HUES64 (cell line): Measurements from ENCODE around the gene NCR3LG1.
A peak's percentile ranks its signal among the peaks of the same experiment; 100 is the strongest.

Experiments used
- H3K27ac ChIP-seq: 2 replicates; pipeline ENCODE4 v1.7.0; 2013; ENCODE audit warnings: low read depth, low read length, inconsistent platforms
- H3K27me3 ChIP-seq: 2 replicates; pipeline ENCODE4 v1.6.1; 2013; ENCODE audit warnings: mild to moderate bottlenecking, low read length; ENCODE audit not compliant: insufficient read depth
- H3K36me3 ChIP-seq: 2 replicates; pipeline ENCODE4 v1.6.1; 2013; ENCODE audit warnings: mild to moderate bottlenecking, low read length; ENCODE audit not compliant: insufficient read depth
- H3K4me1 ChIP-seq: 2 replicates; pipeline ENCODE4 v1.6.1; 2013; ENCODE audit warnings: mild to moderate bottlenecking, low read length, moderate library complexity; ENCODE audit not compliant: insufficient read depth
- H3K4me3 ChIP-seq: 2 replicates; pipeline ENCODE4 v1.5.1; 2013; ENCODE audit warnings: mild to moderate bottlenecking, low read length, moderate library complexity
- H3K9ac ChIP-seq: 2 replicates; pipeline ENCODE4 v1.6.1; 2013; ENCODE audit warnings: mild to moderate bottlenecking, low read depth, low read length
- H3K9me3 ChIP-seq: 2 replicates; pipeline ENCODE4 v1.6.1; 2013; ENCODE audit warnings: low read depth, low read length; ENCODE audit not compliant: insufficient read depth
- WGBS: fragments of 150-250, 120-280 bp; methylation state at CpG from one replicate; pipeline ENCODE4 v1.1.7; 2013; ENCODE audit warnings: missing lambda C conversion rate; 5-methylcytosine and 5-hydroxymethylcytosine counted together

Gene NCR3LG1

DNA sequence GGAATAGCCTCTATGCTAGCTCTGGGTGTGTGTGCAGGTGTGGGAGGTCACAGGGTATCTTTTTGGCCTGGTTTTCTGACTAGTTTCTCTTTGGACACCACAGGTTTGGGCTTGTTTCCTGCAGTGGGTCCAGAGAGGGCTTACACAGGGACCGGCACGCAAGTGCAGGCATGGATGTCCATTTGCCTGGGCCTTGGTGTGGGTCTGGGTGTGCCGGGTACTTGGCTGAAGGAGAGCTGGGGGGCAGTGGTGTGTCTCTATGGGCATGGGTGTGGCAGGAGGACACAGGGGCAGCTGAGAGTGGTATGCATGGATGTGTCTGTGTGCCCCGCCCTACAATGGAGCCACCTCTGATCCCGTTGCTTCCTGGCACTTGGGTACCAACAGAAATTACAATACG lies 44.4 kb downstream of the NCR3LG1 start:
- Histone ChIP-seq H3K4me1 (no peaks in the 10 kb centered on the region), H3K36me3 (no peaks in the 10 kb centered on the region), H3K27ac (no peak overlapping the region), H3K4me3 (no peak overlapping the region), H3K9me3 (no peaks in the 10 kb centered on the region), H3K27me3 (no peaks in the 10 kb centered on the region), H3K9ac (no peak overlapping the region)
- WGBS = 94% methylated on average over 6 of the region's 6 CpGs

DNA sequence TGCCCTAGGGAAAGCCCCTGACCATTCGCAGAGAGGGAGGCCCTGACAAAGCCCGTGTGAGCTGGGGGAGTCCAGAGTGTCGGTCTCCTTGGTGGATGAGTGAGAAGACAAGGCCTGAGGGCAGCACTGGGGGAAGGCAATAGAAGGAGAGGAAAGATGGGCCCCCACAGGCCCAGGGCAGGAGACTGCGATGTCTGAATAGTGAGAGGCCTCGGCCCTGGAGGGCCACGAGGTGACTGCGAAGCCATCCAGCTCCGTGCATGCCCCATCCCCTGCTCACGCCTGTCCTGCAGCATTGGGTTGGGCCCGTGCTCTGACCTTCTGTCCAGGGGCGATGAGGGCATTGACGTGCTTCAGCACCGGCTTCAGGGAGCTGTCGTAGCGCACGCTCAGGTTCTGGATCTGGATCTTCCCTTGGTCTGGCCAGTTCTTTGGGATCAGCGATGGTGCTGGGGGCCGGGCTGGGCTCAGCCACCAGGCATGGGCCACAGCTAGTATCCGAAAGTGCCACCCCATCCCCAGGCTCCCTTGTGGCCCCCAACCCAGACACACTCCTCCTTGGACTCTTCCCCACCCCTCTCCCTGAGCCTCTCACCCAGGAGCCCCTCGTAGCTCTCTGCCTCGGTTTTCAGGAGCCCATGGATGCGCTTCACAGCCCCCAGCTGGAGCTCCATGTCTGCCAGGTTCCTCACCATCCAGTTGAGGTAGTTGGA lies 45.2 kb downstream of the NCR3LG1 start:
- no peak overlapping the region for H3K27ac ChIP-seq
- WGBS = 93% methylated on average over 22 of the region's 22 CpGs
- no peaks in the 10 kb centered on the region for H3K4me1 ChIP-seq
- no peak overlapping the region for H3K4me3 ChIP-seq
- no peaks in the 10 kb centered on the region for H3K36me3 ChIP-seq
- H3K9ac ChIP-seq = no peak overlapping the region
- H3K9me3 ChIP-seq = no peaks in the 10 kb centered on the region
- no peaks in the 10 kb centered on the region for H3K27me3 ChIP-seq

DNA sequence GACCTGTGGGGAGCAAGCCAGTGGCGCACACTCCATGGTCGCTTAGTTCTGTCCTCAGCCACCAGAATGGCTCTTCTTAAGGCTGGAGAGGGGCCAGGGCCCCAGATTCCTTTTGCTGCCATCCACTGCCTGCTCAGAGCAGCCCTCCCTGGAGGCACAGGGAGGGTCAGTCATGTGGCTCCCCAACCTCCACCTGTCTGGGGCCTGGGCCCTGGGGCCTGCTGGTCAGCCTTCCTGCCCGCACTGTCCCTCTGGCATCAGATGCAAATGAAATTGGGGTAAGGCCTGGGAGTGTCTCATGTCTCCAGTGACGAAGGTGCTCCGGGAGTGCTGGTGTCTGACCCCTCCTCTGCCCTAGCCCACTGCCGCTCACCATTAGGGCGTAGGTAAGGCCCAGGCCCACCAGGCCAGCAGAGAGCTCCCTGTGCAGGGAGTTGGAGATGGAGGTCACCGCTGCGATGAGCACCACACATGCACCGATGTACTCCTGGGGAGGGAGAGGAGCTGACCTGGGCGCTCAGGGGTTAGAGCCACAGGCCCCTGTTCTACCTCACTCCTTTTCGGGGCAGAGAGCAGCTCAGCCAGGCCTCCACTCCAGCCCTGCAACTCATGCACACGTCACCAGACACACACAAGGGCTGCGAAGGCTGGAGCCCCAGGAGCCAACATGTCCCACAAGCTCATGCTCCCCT lies 45.9 kb downstream of the NCR3LG1 start:
- Histone ChIP-seq H3K27ac (no peak overlapping the region), H3K4me3 (no peak overlapping the region), H3K9ac (no peak overlapping the region), H3K27me3 (no peaks in the 10 kb centered on the region), H3K9me3 (no peaks in the 10 kb centered on the region), H3K4me1 (no peaks in the 10 kb centered on the region), H3K36me3 (no peaks in the 10 kb centered on the region)
- WGBS = 92% methylated on average over 14 of the region's 14 CpGs

DNA sequence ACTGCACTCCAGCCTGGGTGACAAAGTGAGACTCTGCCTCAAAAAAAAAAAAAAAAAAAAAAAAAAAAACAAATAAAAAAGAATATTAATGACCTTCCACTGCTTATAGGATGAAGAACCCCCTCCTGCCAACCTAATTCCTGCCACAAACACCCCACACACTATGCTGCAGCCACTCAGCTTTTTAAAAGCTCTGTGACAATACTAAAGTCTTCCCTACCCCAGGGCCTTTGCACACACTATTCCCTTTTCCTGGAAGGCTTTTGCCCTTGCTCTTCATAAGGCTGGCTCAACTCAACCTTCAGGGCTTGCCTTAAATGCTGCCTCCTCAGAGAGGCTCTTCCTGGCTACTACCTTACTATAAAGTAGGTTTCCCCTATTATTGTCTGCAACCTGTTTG lies 47.6 kb downstream of the NCR3LG1 start:
- Histone ChIP-seq H3K36me3 (no peaks in the 10 kb centered on the region), H3K4me1 (no peaks in the 10 kb centered on the region), H3K9ac (no peak overlapping the region), H3K27ac (no peak overlapping the region), H3K27me3 (no peaks in the 10 kb centered on the region), H3K4me3 (no peak overlapping the region), H3K9me3 (no peaks in the 10 kb centered on the region)

DNA sequence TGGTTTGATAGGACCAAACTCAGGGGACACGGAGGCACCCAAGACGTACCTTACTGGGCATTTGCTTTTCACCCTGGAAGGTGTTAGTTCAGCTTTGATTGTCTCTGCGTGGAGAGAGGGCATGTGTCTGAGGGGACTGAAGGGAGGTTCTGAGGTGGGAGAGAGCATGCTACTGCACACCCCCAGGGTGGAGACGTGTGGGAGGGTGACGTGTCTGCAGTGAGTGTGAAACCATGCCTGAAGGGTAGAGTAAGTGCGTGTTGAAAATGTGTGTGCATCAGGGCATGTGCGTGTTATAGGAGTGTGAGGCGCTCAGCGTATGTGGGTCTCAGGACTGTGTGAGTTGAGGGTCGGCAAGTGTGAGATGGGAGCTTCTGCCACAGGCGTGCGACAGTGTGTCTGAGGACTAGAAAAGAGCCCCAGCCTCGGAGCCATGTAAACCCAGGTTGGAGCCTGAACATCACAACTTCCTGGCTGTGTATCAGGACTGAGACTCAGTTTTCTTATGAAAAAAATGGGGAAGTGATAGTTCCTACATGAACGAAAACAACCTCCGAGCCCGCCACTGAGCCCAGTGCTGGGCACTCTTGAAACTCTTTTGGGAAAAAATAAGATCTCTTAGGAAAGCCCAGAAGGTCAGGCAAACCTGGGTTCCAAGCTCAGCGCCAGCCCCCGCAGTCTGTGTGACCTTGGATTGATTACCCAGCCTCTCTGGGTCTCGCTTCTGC lies 48.6 kb downstream of the NCR3LG1 start:
- Histone ChIP-seq H3K4me1 (no peaks in the 10 kb centered on the region), H3K27me3 (no peaks in the 10 kb centered on the region), H3K4me3 (no peak overlapping the region), H3K9ac (no peak overlapping the region), H3K9me3 (no peaks in the 10 kb centered on the region), H3K36me3 (no peaks in the 10 kb centered on the region), H3K27ac (no peak overlapping the region)
- WGBS = 94% methylated on average over 19 of the region's 19 CpGs

DNA sequence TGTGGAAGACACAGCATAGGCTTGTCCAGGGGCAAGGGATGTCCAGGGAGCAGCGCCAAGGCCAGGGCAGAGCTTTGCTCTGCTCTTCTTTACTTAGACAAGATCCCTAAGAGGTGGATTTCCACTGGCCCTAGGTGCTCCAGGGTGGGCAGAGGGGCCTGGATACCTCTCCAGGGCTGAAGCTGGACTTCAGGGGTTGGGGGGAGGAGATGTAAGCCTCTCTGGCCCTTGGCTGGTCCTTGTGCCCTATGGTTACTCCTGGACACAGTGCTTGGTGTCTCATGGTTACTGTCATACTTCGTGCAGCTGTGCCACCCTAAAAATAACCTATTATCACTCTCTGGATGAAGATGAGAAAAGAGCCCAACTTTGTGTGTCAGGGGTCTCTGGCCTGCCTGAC lies 49.7 kb downstream of the NCR3LG1 start:
- no peaks in the 10 kb centered on the region for H3K27me3 ChIP-seq
- H3K9ac ChIP-seq = no peak overlapping the region
- 95% methylated on average over 2 of the region's 2 CpGs for WGBS
- no peak overlapping the region for H3K4me3 ChIP-seq
- no peaks in the 10 kb centered on the region for H3K9me3 ChIP-seq
- H3K36me3 ChIP-seq = no peaks in the 10 kb centered on the region
- 0 out of 2 replicates have a peak, but pooled peaks cover 6% of the 10 kb centered on the region for H3K4me1 ChIP-seq
- H3K27ac ChIP-seq = no peak overlapping the region

DNA sequence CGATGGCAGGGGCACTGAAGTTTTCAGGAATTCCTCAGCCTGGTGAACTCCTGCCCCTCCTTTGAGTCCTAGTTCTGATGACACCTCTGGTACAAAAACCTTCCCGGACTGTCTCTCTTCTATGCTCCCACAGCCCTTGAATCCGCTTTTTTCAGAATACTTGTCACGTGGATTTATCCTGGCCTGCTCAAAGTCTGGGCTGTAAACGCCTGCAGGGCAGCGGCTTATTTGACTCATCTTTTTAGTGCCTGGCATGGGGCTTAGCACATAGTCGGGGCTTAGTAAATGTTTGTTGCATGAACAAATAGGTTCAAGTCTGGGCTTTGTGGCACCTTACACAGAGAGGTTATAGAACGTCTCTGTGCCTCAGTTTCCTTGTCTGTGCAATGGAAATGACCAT lies 50.2 kb downstream of the NCR3LG1 start:
- no peaks in the 10 kb centered on the region for H3K9me3 ChIP-seq
- no peaks in the 10 kb centered on the region for H3K36me3 ChIP-seq
- H3K9ac ChIP-seq = no peak overlapping the region
- no peaks in the 10 kb centered on the region for H3K27me3 ChIP-seq
- WGBS = 92% methylated on average over 8 of the region's 8 CpGs
- no peak overlapping the region for H3K27ac ChIP-seq
- H3K4me1 ChIP-seq = 0 out of 2 replicates have a peak, but pooled peaks cover 6% of the 10 kb centered on the region
- no peak overlapping the region for H3K4me3 ChIP-seq

DNA sequence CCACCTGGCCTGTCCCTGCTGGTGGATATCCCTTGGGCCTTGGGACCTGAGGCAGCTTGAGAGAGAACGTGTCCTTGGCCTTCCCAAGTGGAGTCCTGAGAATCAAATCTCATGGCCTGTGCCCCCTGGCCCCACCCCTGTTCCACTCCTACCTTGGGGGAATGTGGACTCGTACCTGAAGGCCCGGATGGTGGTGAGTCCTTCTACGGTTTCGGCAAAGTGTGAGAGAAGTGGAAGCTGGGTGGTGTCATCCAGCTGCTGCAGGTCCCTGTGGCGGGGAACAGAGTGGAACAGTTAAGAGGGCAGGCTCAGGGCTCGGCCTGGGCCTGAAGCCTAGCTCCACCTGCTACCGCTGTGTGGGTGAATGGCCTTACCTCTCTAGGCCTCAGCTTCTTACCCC lies 50.9 kb downstream of the NCR3LG1 start:
- no peak overlapping the region for H3K4me3 ChIP-seq
- no peak overlapping the region for H3K27ac ChIP-seq
- H3K36me3 ChIP-seq = no peaks in the 10 kb centered on the region
- WGBS = 94% methylated on average over 8 of the region's 8 CpGs
- H3K9me3 ChIP-seq = no peaks in the 10 kb centered on the region
- H3K9ac ChIP-seq = no peak overlapping the region
- no peaks in the 10 kb centered on the region for H3K27me3 ChIP-seq
- 0 out of 2 replicates have a peak, but pooled peaks cover 6% of the 10 kb centered on the region for H3K4me1 ChIP-seq

DNA sequence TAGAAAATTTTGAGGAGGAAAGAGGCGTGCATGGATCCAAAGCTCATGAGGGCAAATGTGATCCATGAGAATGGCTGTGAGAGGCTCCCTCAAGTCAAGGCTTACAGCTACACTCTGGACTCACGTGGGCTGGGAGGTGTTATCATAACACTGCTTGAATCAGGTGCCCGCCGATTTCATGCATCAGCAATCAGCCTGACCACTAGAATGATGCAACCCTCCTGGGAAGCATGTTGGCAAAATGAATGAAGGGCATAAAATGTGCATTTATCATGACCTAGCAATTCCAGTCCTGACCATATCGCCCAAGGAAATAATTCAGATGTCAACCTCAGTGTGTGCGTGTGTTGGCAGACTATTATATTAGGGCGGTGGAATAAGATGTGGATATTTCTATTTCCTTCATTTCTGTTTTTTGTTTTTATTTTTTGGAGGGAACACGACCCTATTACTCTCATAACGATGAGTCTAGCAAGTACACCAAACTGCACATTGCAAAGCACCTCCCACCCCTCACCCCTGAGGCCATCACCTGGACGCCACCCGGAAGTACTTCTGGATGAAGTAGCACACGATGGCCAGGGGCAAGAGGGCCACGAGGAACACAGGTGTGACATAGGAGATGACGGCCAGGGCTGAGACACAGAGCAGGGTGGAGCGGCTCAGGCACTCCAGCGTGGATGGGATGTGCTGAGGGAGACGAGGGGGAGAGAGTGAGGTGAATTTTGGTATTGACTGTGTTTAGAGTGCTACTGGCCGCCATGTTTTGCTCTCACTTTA lies 52.6 kb downstream of the NCR3LG1 start:
- H3K4me1 ChIP-seq = 0 out of 2 replicates have a peak, but pooled peaks cover 6% of the 10 kb centered on the region
- H3K9me3 ChIP-seq = no peaks in the 10 kb centered on the region
- H3K36me3 ChIP-seq = no peaks in the 10 kb centered on the region
- H3K27me3 ChIP-seq = no peaks in the 10 kb centered on the region
- H3K27ac ChIP-seq = no peak overlapping the region
- 93% methylated on average over 17 of the region's 18 CpGs for WGBS
- H3K4me3 ChIP-seq = no peak overlapping the region
- no peak overlapping the region for H3K9ac ChIP-seq

DNA sequence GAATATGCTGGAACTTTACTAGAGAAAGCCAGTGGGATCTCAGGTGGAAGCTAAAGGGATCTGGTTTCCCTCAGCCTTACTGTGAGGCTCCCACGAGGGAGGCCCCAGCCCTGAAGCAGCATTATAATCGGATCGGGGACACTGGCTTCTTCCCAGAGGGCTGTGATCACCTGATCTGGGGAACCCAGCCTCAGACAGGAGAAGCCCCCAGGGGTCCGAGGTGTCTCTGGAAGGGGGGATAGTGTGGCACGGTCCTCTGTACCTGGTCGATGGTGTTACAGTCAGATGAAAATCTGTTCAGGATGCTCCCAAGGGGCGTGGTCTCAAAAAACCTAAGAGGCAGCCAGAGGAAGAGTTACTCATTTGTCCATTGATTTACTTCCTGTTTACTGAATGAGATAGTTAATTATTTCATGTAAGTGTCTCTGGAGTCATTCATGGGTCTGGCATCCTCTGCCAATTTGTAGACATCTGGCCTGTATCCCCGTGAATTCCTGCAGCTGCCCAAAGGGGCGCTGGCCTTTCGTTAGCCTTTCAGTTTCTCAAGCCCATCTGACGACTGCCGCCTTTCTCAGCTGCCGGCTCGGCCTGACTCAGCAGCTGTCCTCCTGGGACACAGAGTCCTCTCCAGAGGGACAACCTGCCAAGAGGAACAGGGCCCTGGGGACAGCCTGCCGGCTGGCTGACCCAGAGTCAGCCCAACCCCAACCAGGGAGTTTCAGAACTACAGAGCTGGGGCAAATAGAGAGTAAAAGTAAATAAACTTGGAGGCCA lies 53.8 kb downstream of the NCR3LG1 start:
- H3K4me1 ChIP-seq = 0 out of 2 replicates have a peak, but pooled peaks cover 6% of the 10 kb centered on the region
- no peaks in the 10 kb centered on the region for H3K36me3 ChIP-seq
- H3K9me3 ChIP-seq = no peaks in the 10 kb centered on the region
- no peaks in the 10 kb centered on the region for H3K27me3 ChIP-seq
- no peak overlapping the region for H3K4me3 ChIP-seq
- 70% methylated on average over 15 of the region's 15 CpGs for WGBS
- 0 out of 2 replicates have a peak overlapping the region, but pooled peaks have one; percentile 3 for H3K9ac ChIP-seq
- H3K27ac ChIP-seq = no peak overlapping the region
